ENCODE measurements around the gene TPSD1.
"Not testable (repeated sequence)": the region's sequence is repeated elsewhere in the genome, so short reads cannot be mapped to it uniquely, and the experiment has no call there.

TPSD1 gene

DNA sequence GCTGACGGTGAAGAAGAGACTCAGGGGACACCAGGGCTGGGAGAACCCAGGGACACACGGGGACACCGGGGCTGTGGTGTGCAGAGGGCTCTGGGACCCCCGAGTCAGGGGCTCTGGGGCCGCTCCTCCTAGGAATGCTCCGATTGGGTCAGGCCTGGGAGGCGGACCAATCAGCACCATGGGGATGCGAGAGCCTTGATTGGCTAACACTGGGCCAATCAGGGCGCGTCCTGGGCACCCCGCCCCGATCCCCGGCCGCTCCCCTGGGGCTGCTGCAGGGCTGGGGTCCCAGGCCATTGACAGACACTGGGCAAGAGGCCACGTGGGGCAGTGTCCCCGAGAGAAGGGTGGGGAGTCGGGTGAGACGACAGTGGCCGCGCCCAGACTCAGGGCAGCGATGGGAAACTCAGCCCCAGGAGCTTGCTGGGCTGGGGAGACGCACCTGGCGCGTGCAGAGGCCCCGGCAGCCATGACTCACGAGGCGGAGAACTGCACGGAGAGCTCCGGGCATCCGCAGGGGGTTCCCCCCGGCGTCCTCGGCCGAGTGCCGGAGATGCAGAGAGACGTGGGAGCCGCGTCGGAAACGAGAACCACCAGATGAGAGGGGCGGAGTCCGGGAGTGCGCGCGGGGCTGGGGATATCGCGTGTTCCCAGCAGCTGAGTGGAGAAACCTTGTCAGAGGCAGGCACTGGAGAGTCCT is 23.7 kb upstream of the TPSD1 start:
- not testable (repeated sequence) for H3K4me3 ChIP-seq (ENCODE audit: low read length); H3K9me3 ChIP-seq (ENCODE audit: control insufficient read depth, low read depth, low read length); H3K4me1 ChIP-seq (ENCODE audit: control insufficient read depth, low read depth, low read length); H3K36me3 ChIP-seq (ENCODE audit: control insufficient read depth, low read depth, low read length); H3K27ac ChIP-seq (ENCODE audit: low read length); H3K27me3 ChIP-seq (ENCODE audit: control insufficient read depth, insufficient read depth, low read length); H3K9ac ChIP-seq (ENCODE audit: low read length)

DNA sequence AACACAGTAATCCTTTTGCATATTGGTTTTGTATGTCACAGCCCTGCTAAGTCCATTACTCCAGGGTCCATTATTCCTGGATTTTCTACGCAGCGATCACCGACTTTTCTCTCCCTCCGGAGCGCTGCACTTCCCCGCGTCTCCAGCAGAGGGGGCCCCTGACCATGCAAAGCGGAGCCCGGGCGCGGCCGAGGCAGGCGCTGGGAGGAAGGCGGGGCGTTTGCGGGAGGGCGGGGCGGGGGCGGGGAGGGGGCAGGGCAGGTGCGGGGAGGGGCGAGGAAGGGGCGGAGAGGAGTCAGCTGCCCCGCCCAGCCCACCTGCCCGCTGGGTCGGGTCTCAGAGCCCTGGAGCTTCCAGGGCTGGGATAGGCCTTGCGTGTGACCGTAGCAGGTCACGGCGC is 19.2 kb upstream of the TPSD1 start:
- H3K9me3 ChIP-seq (ENCODE audit: control insufficient read depth, low read depth, low read length); H3K36me3 ChIP-seq (ENCODE audit: control insufficient read depth, low read depth, low read length); H3K4me3 ChIP-seq (ENCODE audit: low read length); H3K27me3 ChIP-seq (ENCODE audit: control insufficient read depth, insufficient read depth, low read length); H3K27ac ChIP-seq (ENCODE audit: low read length); H3K4me1 ChIP-seq (ENCODE audit: control insufficient read depth, low read depth, low read length); H3K9ac ChIP-seq (ENCODE audit: low read length): not testable (repeated sequence)

DNA sequence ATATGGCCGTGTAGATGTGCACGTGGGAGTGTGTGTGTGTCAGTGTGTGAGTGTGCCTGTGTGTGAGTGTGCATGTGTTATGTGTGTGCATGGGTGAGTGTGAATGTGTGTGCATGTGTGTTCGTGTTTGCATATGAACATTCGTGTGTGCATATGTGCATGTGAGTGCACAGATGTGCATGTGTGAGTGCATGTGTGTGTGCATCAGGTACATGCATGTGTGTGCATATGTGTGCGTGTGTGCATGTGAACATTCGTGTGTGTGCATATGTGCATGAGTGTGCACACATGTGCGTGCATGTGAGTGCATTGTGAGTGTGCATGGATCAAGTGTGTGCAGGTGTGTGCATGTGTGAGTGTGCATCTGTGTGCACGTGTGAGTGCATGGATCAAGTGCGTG is 17.9 kb upstream of the TPSD1 start:
- no peak overlapping the region for H3K27ac ChIP-seq (ENCODE audit: low read length)
- H3K9ac ChIP-seq (ENCODE audit: low read length) = no peak overlapping the region
- no peaks in the 10 kb centered on the region for H3K36me3 ChIP-seq (ENCODE audit: control insufficient read depth, low read depth, low read length)
- H3K27me3 ChIP-seq (ENCODE audit: control insufficient read depth, insufficient read depth, low read length) = no peaks in the 10 kb centered on the region
- H3K4me1 ChIP-seq (ENCODE audit: control insufficient read depth, low read depth, low read length) = no peaks in the 10 kb centered on the region
- no peaks in the 10 kb centered on the region for H3K9me3 ChIP-seq (ENCODE audit: control insufficient read depth, low read depth, low read length)
- no peak overlapping the region for H3K4me3 ChIP-seq (ENCODE audit: low read length)

DNA sequence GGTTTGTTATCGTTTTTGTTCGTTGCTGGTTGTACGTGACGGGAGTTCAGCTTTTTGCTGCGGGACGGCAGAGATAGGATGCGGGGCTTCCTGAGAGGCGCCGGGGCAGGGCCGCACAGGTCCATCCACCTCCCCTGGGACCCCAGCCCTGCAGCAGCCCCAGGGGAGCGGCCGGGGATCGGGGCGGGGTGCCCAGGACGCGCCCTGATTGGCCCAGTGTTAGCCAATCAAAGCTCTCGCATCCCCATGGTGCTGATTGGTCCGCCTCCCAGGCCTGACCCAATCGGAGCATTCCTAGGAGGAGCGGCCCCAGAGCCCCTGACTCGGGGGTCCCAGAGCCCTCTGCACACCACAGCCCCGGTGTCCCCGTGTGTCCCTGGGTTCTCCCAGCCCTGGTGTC is 17.0 kb upstream of the TPSD1 start:
- not testable (repeated sequence) for H3K9me3 ChIP-seq (ENCODE audit: control insufficient read depth, low read depth, low read length); H3K27ac ChIP-seq (ENCODE audit: low read length); H3K36me3 ChIP-seq (ENCODE audit: control insufficient read depth, low read depth, low read length); H3K4me1 ChIP-seq (ENCODE audit: control insufficient read depth, low read depth, low read length); H3K27me3 ChIP-seq (ENCODE audit: control insufficient read depth, insufficient read depth, low read length); H3K9ac ChIP-seq (ENCODE audit: low read length); H3K4me3 ChIP-seq (ENCODE audit: low read length)

DNA sequence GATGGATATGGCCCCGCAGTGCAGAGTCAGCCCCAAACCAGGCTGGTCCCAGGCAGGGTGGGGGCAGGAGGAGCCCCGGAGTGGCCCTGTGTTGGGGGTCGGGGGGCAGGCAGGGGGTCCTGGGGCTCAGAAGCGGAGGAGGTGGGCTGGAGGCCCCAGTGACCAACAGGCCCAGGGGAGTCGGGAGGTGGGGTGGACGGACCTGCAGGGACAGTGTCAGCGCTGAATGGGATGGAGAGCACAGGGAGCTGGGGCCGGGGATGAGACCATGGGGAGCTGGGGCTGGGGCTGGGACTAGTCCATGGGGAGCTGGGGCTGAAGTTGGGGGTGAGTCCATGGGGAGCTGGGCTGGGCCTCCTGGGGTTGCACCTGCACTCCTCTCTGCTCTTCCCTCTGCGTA is 16.3 kb upstream of the TPSD1 start:
- H3K36me3 ChIP-seq (ENCODE audit: control insufficient read depth, low read depth, low read length); H3K27ac ChIP-seq (ENCODE audit: low read length); H3K4me3 ChIP-seq (ENCODE audit: low read length); H3K4me1 ChIP-seq (ENCODE audit: control insufficient read depth, low read depth, low read length); H3K9me3 ChIP-seq (ENCODE audit: control insufficient read depth, low read depth, low read length); H3K27me3 ChIP-seq (ENCODE audit: control insufficient read depth, insufficient read depth, low read length); H3K9ac ChIP-seq (ENCODE audit: low read length): not testable (repeated sequence)

DNA sequence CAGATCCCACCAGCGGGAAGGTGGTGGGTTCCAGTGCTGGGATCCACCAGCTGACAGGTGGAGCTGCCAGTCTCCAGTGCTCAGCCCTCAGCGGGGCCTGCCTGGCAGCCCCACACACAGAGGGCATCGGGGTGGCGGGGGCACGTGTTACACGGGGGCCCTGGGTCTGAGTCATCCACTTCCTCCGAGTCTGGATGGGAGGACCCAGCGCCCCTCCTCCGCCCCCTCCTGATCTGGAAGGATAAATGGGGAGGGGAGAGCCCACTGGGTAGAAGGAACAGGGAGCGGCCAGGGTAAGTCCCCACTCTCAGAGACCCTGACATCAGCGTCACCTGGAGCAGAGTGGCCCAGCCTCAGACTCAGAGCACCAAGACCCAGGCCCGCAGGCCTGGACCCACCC is 15.4 kb upstream of the TPSD1 start, which contains the start of gene TPSAB1:
Gene TPSAB1 (plus strand): TSS at position 270 of the 400 bp plus-strand sequence. CDS start 234 bp downstream, outside the sequence.
- H3K4me1 ChIP-seq (ENCODE audit: control insufficient read depth, low read depth, low read length); H3K27ac ChIP-seq (ENCODE audit: low read length); H3K9ac ChIP-seq (ENCODE audit: low read length); H3K4me3 ChIP-seq (ENCODE audit: low read length); H3K9me3 ChIP-seq (ENCODE audit: control insufficient read depth, low read depth, low read length); H3K27me3 ChIP-seq (ENCODE audit: control insufficient read depth, insufficient read depth, low read length); H3K36me3 ChIP-seq (ENCODE audit: control insufficient read depth, low read depth, low read length): not testable (repeated sequence)

DNA sequence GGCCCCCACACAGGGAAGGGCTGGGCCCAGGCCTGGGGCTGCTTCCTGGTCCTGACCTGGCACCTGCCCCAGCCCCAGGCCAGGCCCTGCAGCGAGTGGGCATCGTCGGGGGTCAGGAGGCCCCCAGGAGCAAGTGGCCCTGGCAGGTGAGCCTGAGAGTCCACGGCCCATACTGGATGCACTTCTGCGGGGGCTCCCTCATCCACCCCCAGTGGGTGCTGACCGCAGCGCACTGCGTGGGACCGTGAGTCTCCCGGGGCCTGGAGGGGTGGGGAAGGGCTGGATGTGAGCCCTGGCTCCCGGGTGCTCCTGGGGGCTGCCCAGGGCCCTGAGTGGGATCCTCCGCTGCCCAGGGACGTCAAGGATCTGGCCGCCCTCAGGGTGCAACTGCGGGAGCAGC is 14.8 kb upstream of the TPSD1 start:
- H3K36me3 ChIP-seq (ENCODE audit: control insufficient read depth, low read depth, low read length); H3K4me3 ChIP-seq (ENCODE audit: low read length); H3K27ac ChIP-seq (ENCODE audit: low read length); H3K9ac ChIP-seq (ENCODE audit: low read length); H3K4me1 ChIP-seq (ENCODE audit: control insufficient read depth, low read depth, low read length); H3K27me3 ChIP-seq (ENCODE audit: control insufficient read depth, insufficient read depth, low read length); H3K9me3 ChIP-seq (ENCODE audit: control insufficient read depth, low read depth, low read length): not testable (repeated sequence)

DNA sequence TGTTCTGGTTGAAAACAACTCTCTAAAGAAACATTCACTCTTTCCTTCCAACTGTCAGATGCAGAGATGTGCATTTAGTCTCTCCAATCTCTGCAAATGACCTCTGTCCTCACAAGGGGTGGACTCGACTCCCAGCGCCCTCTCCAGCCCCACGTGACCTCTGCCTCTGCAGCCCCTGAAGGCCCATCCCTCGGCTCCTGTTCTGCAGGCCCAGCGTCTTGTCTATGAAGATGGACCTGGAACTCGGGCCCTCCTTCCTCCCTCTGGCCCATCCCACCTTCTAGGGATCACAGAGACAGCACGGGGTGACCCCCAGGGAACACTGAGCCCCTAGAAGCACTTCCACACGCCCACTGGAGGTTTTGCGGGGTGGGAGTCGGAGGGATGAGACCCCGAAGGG is 12.5 kb upstream of the TPSD1 start:
- H3K27me3 ChIP-seq (ENCODE audit: control insufficient read depth, insufficient read depth, low read length) = peaks cover 14% of the 10 kb centered on the region
- H3K9me3 ChIP-seq (ENCODE audit: control insufficient read depth, low read depth, low read length); H3K4me1 ChIP-seq (ENCODE audit: control insufficient read depth, low read depth, low read length); H3K36me3 ChIP-seq (ENCODE audit: control insufficient read depth, low read depth, low read length); H3K4me3 ChIP-seq (ENCODE audit: low read length); H3K27ac ChIP-seq (ENCODE audit: low read length); H3K9ac ChIP-seq (ENCODE audit: low read length): not testable (repeated sequence)

DNA sequence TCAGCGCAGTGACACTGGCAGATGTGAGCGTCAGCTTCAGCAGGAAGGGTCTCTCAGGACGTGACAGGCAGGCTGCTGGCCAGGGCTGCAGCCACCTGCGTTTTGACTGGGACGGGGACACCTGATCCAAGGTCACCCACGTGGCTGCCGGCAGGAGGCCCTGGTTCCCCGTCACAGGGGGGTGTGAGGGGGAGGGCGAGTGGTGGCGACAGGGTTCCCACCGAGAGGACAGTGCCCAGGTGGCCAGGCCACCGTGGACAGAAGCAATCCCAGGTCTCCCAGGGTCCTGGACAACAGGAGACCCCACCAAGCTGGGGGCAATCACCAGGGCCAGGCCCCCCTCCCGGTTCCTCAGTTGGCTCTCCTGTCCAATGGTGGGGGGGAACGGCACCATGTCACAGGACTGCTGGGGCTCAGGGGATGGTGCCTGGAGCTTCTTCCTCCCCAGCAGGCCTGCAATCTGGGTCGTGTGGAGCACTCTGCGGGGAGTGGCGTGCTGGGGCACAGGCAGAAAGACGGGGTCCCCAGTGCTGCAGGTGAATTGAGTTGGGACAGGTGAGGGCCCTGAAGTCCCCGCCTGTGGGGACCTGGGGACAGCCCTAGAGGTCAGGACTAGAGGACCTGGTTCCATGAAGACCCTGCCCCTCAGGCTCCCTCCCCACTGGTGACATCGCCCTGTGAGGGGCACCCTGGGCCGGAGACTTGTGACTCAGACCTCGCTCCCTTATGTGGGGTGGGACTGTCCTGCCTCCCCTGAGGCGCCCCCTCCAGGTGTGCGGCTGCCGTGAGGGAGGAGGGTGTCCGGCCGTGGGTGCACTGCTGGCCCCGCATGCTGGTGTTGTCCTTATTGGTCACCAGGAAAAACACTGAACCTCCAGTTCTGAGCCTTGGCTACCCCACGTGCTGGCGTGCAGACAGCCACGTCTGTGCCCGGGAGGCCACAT is 11.7 kb upstream of the TPSD1 start:
- not testable (repeated sequence) for H3K9ac ChIP-seq (ENCODE audit: low read length); H3K4me3 ChIP-seq (ENCODE audit: low read length); H3K9me3 ChIP-seq (ENCODE audit: control insufficient read depth, low read depth, low read length); H3K36me3 ChIP-seq (ENCODE audit: control insufficient read depth, low read depth, low read length); H3K27ac ChIP-seq (ENCODE audit: low read length); H3K4me1 ChIP-seq (ENCODE audit: control insufficient read depth, low read depth, low read length)
- peaks cover 14% of the 10 kb centered on the region for H3K27me3 ChIP-seq (ENCODE audit: control insufficient read depth, insufficient read depth, low read length)

DNA sequence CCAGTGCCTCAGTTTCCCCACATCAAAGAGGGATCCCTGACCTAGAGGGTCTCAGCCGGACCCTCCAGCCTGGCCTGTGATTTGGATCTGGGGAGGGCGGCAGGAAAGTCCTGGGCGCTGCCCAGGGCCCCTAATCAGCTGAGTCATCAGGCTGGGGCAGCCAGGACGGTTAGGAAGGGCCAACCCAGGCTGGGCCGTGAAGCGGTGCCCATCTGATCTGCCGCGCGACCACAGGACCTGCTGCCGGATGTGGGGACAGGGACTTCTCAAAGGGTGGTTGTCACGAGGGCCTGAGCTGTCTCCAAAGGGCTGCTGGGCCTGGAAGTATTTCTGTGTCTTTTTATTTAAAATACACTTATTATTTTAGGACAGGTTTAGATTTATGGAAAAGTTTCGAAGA is 11.0 kb upstream of the TPSD1 start:
- Histone ChIP-seq H3K9me3 (ENCODE audit: control insufficient read depth, low read depth, low read length) (no peaks in the 10 kb centered on the region), H3K27ac (ENCODE audit: low read length) (no peak overlapping the region), H3K36me3 (ENCODE audit: control insufficient read depth, low read depth, low read length) (no peaks in the 10 kb centered on the region), H3K4me1 (ENCODE audit: control insufficient read depth, low read depth, low read length) (no peaks in the 10 kb centered on the region), H3K4me3 (ENCODE audit: low read length) (no peak overlapping the region), H3K27me3 (ENCODE audit: control insufficient read depth, insufficient read depth, low read length) (peaks cover 14% of the 10 kb centered on the region), H3K9ac (ENCODE audit: low read length) (no peak overlapping the region)

DNA sequence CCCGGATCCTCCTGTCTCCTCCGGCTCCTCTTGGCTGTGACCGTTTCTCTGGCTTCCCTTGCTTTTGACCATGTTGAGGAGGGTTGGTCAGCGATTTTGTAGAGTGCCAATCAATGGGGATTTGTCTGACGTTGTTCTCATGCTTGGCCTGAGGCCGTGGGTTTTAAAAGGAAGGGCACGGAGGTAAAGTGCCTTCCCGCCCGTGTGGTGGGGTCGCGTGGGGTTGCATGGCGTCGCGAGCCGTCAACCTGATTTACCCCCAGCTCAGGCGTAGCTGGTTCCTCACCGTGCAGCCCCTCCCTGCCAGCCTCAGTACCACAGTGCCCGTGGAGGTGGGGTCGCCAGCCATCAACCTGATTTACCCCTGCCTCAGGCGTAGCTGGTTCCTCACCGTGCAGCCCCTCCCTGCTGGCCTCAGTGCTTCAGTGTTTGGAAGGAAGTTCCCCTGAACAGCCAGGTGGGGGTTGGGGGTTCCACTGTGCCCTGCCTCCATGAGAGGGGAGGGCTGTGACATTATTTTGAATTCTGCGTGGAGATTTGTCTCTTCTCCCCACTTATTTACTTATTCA is 10.3 kb upstream of the TPSD1 start:
- Histone ChIP-seq H3K4me1 (ENCODE audit: control insufficient read depth, low read depth, low read length) (no peaks in the 10 kb centered on the region), H3K4me3 (ENCODE audit: low read length) (no peak overlapping the region), H3K36me3 (ENCODE audit: control insufficient read depth, low read depth, low read length) (no peaks in the 10 kb centered on the region), H3K9ac (ENCODE audit: low read length) (no peak overlapping the region), H3K27ac (ENCODE audit: low read length) (no peak overlapping the region), H3K9me3 (ENCODE audit: control insufficient read depth, low read depth, low read length) (no peaks in the 10 kb centered on the region), H3K27me3 (ENCODE audit: control insufficient read depth, insufficient read depth, low read length) (peaks cover 14% of the 10 kb centered on the region)

All from iPS-18a (cell line).